GM18526 (cell line): Measurements from ENCODE around the gene CD276.

Source experiments
- POLR2A ChIP-seq: IDR thresholded peaks from 3 replicates; pipeline ENCODE4 v1.6.1; 2011; ENCODE audit not compliant: insufficient read length; ENCODE audit errors: extremely low read depth

The CD276 gene

GRCh38 chr15:73681063-73681462 is 3.1 kb upstream of the CD276 start:
- TF ChIP-seq POLR2A, result no peak

GRCh38 chr15:73681856-73682599 is 2.2 kb upstream of the CD276 start:
- no peak for TF ChIP-seq POLR2A

- TF ChIP-seq POLR2A, result no peak
Measured at GRCh38 chr15:73682600-73683090, 1.5 kb upstream of the CD276 start.

GRCh38 chr15:73683257-73683776 is 866 bp upstream of the CD276 start:
- TF ChIP-seq POLR2A, result no peak

- no peak for TF ChIP-seq POLR2A
Measured at GRCh38 chr15:73684581-73685455, 635 bp downstream of the CD276 start.

- TF ChIP-seq POLR2A, result no peak
Measured at GRCh38 chr15:73685981-73686380, 1.8 kb downstream of the CD276 start.

- TF ChIP-seq POLR2A, result no peak
Measured at GRCh38 chr15:73686781-73687256, 2.6 kb downstream of the CD276 start.

GRCh38 chr15:73687351-73687750 is 3.2 kb downstream of the CD276 start:
- no peak for TF ChIP-seq POLR2A

- TF ChIP-seq POLR2A, result no peak
Measured at GRCh38 chr15:73688455-73688854, 4.3 kb downstream of the CD276 start.

GRCh38 chr15:73691396-73691795 is 7.2 kb downstream of the CD276 start:
- TF ChIP-seq POLR2A, result no peak

- TF ChIP-seq POLR2A, result no peak
Measured at GRCh38 chr15:73694419-73694818, 10.2 kb downstream of the CD276 start.

- no peak for TF ChIP-seq POLR2A
Measured at GRCh38 chr15:73695773-73696640, 11.8 kb downstream of the CD276 start.

- no peak for TF ChIP-seq POLR2A
Measured at GRCh38 chr15:73696641-73697001, 12.4 kb downstream of the CD276 start.

- TF ChIP-seq POLR2A, result no peak
Measured at GRCh38 chr15:73697033-73697467, 12.9 kb downstream of the CD276 start.
